Pons (tissue), 1 donor: ENCODE results near the gene DCDC2.
"Not testable (repeated sequence)": the region's sequence is repeated elsewhere in the genome, so short reads cannot be mapped to it uniquely, and the experiment has no call there.

Experiments
- DNase-seq: peaks from one replicate; pipeline ENCODE4 v3.0.0-alpha.2; 2016; ENCODE audit warnings: low spot score

Gene DCDC2

GRCh38 chr6:24381476-24382219, 23.8 kb upstream of the DCDC2 start:
- no peak for DNase-seq

GRCh38 chr6:24378473-24379097, 20.7 kb upstream of the DCDC2 start:
- DNase-seq: no peak

GRCh38 chr6:24376871-24377270, 19.0 kb upstream of the DCDC2 start:
- DNase-seq: no peak

GRCh38 chr6:24374612-24375011, 16.8 kb upstream of the DCDC2 start:
- no peak for DNase-seq

GRCh38 chr6:24365103-24365633, 7.3 kb upstream of the DCDC2 start:
- not testable (repeated sequence) for DNase-seq

GRCh38 chr6:24362363-24362762, 4.5 kb upstream of the DCDC2 start:
- not testable (repeated sequence) for DNase-seq

GRCh38 chr6:24359640-24360454, 2.0 kb upstream of the DCDC2 start:
- DNase-seq: peak; percentile 19

- no peak for DNase-seq
Observed at GRCh38 chr6:24358219-24358821, 461 bp upstream of the DCDC2 start.

- DNase-seq: no peak
Observed at GRCh38 chr6:24356310-24356973, 1.4 kb downstream of the DCDC2 start.

GRCh38 chr6:24355393-24355792, 2.5 kb downstream of the DCDC2 start:
- DNase-seq: no peak

- DNase-seq: no peak
Observed at GRCh38 chr6:24353861-24354260, 4.0 kb downstream of the DCDC2 start.

- DNase-seq: no peak
Observed at GRCh38 chr6:24352434-24352833, 5.4 kb downstream of the DCDC2 start.

- no peak for DNase-seq
Observed at GRCh38 chr6:24344976-24345375, 12.9 kb downstream of the DCDC2 start.

- no peak for DNase-seq
Observed at GRCh38 chr6:24340998-24341938, 16.6 kb downstream of the DCDC2 start.

- DNase-seq: no peak
Observed at GRCh38 chr6:24339932-24340331, 17.9 kb downstream of the DCDC2 start.

- DNase-seq: no peak
Observed at GRCh38 chr6:24334285-24334684, 23.6 kb downstream of the DCDC2 start.

GRCh38 chr6:24332317-24332716, 25.5 kb downstream of the DCDC2 start:
- no peak for DNase-seq

GRCh38 chr6:24330137-24330732, 27.6 kb downstream of the DCDC2 start:
- no peak for DNase-seq

GRCh38 chr6:24329451-24329850, 28.4 kb downstream of the DCDC2 start:
- DNase-seq: no peak

- DNase-seq: no peak
Observed at GRCh38 chr6:24329022-24329421, 28.8 kb downstream of the DCDC2 start.
